WTC11 (cell line): ENCODE data around the gene OPN3.

ENCODE experiments used
- CTCF ChIP-seq: fragments of 200-600 bp; IDR thresholded peaks from 2 replicates; pipeline ENCODE4 v1.8.0; 2022; ENCODE audit warnings: antibody characterized with exemption
- E2F1 ChIP-seq: sonication (generic); formaldehyde crosslinking; IDR thresholded peaks from 2 replicates; pipeline ENCODE4 v1.8.0; 2022; ENCODE audit warnings: mild to moderate bottlenecking, missing genetic modification reagents
- IRF2 ChIP-seq: sonication (generic); formaldehyde crosslinking; IDR thresholded peaks from 2 replicates; pipeline ENCODE4 v1.8.0; 2022; ENCODE audit warnings: low read depth, missing genetic modification reagents, borderline replicate concordance
- JUN ChIP-seq: sonication (generic); formaldehyde crosslinking; IDR thresholded peaks from 2 replicates; pipeline ENCODE4 v1.8.0; 2023; ENCODE audit warnings: mild to moderate bottlenecking, missing genetic modification reagents
- MXD4 ChIP-seq: fragments of 250-450 bp; sonication (Bioruptor Pico); IDR thresholded peaks from 2 replicates; pipeline ENCODE4 v1.8.0; 2021; ENCODE audit warnings: mild to moderate bottlenecking, moderate library complexity, borderline replicate concordance
- NR1H2 ChIP-seq: sonication (generic); formaldehyde crosslinking; IDR thresholded peaks from 2 replicates; pipeline ENCODE4 v1.9.0; 2021; ENCODE audit warnings: mild to moderate bottlenecking, moderate library complexity, missing genetic modification reagents
- RELA ChIP-seq: sonication (generic); formaldehyde crosslinking; IDR thresholded peaks from 2 replicates; pipeline ENCODE4 v1.8.1; 2022; ENCODE audit warnings: missing genetic modification reagents, mild to moderate bottlenecking, borderline replicate concordance
- USF2 ChIP-seq: sonication (generic); formaldehyde crosslinking; IDR thresholded peaks from 2 replicates; pipeline ENCODE4 v1.8.1; 2023; ENCODE audit warnings: mild to moderate bottlenecking, missing genetic modification reagents, moderate library complexity

DNA sequence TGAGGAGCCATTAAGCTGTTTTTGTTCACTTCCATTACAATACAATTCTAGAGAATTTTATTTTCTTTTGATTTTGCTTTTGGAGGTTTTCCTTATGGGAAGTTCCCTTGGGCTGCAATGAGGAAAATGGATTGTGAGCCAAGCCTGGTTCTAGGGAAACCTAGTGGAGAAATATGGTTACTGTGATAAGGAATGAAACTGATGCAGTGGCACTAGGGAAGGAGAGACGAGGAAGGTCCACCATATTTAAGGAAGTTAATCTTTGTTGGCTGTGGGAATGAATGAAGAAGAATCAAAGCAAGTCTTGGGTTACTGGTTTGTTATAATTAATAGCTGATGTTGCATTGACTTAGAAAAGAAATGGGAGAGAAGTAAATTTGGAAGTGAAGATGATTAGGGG lies 28.4 kb downstream of the OPN3 start:
- TF ChIP-seq MXD4 = no peak
- TF ChIP-seq CTCF = no peak
- no peak for TF ChIP-seq USF2 (CRISPR knock-in tag)
- no peak for TF ChIP-seq NR1H2 (CRISPR knock-in tag)
- no peak for TF ChIP-seq RELA (CRISPR knock-in tag)
- no peak for TF ChIP-seq E2F1 (CRISPR knock-in tag)
- TF ChIP-seq IRF2 = no peak
- TF ChIP-seq JUN (CRISPR knock-in tag) = no peak
